Mucosa of descending colon (tissue), 3 donors: ENCODE results near the gene MAST4. TPM values are rescaled to one million over a fixed set of nuclear protein-coding genes. Genes with fewer than 3 reads are reported as not detected.
"Not testable (repeated sequence)": the region's sequence is repeated elsewhere in the genome, so short reads cannot be mapped to it uniquely, and the experiment has no call there.

Source experiments
- ATAC-seq: fragments of 200-7000 bp; cut with Tn5 transposase; one replicate; pipeline ENCODE4 v1.9.1; 2020; ENCODE audit warnings: mild to moderate bottlenecking, moderate library complexity
- DNase-seq, 3 donors: peaks; one replicate each; pipeline ENCODE4 v3.0.0-alpha.2; 2020
- H3K36me3 ChIP-seq: fragments of 200-600 bp; one replicate; pipeline ENCODE4 v1.8.0; 2021; ENCODE audit warnings: low read depth, mild to moderate bottlenecking
- H3K4me1 ChIP-seq: fragments of 200-600 bp; one replicate; pipeline ENCODE4 v1.8.0; 2021; ENCODE audit warnings: low read depth, mild to moderate bottlenecking
- H3K4me3 ChIP-seq: fragments of 200-600 bp; one replicate; pipeline ENCODE4 v1.8.0; 2021; ENCODE audit warnings: mild to moderate bottlenecking
- H3K9me3 ChIP-seq: fragments of 200-600 bp; one replicate; pipeline ENCODE4 v1.8.0; 2021; ENCODE audit warnings: mild to moderate bottlenecking
- CTCF ChIP-seq: fragments of 200-600 bp; IDR thresholded peaks from one replicate; pipeline ENCODE4 v1.8.0; 2022; ENCODE audit warnings: antibody characterized with exemption, mild to moderate bottlenecking
- intact Hi-C, 2 donors: fragments of 100-400 bp; cut with DNase I in 1 of 2; cut with micrococcal nuclease in 1 of 2; formaldehyde crosslinking; loops; one replicate each; pipeline versions ENCODE4 v1.11.0 to v1.11.1; 2022; cut with DNase I, micrococcal nuclease
- total RNA-seq, 3 donors: library from RNA; stranded (reverse); fragmentation: NEBNext Ultra II Directional in 2 of 3; extraction: Animal tissue kit (Norgen Biotek cat#: 25700) in 2 of 3; gene quantifications; one replicate each; pipeline versions ENCODE4 v1.2.1 to v1.2.4, GENCODE V29; 2021 to 2023
- donor health status: DM: no; HTN: no; CAD: no; lungs with moderate emphysema.
- donor health status: DM: no; HTN: no; CAD: no.
- donor health status: DM: no; HTN: yes; CAD: no.

Gene MAST4
- total RNA-seq, 3 donors from 2014 or later = 16.2 to 34.0 (median 22.5) TPM

GRCh38 chr5:66742896-66743247 is 146.7 kb downstream of the MAST4 start:
- Histone ChIP-seq H3K4me3 (no peak overlapping the region), H3K4me1 (peaks cover 4% of the 10 kb centered on the region), H3K9me3 (no peaks in the 10 kb centered on the region), H3K36me3 (no peaks in the 10 kb centered on the region)
- no peak for ATAC-seq
- intact Hi-C loops = no loop called here
- DNase-seq = no peak
- TF ChIP-seq CTCF = no peak

GRCh38 chr5:66743344-66743743 is 147.2 kb downstream of the MAST4 start:
- peak in 1 of 3 donors; percentile 17 for DNase-seq
- no peak for TF ChIP-seq CTCF
- no peaks in the 10 kb centered on the region for H3K9me3 ChIP-seq
- intact Hi-C loops = no loop called here
- no peak overlapping the region for H3K4me3 ChIP-seq
- H3K36me3 ChIP-seq = no peaks in the 10 kb centered on the region
- peaks cover 4% of the 10 kb centered on the region for H3K4me1 ChIP-seq
- no peak for ATAC-seq

- no peak overlapping the region for H3K4me3 ChIP-seq
- intact Hi-C loops = no loop called here
- ATAC-seq (no peak), DNase-seq (no peak)
- peaks cover 4% of the 10 kb centered on the region for H3K4me1 ChIP-seq
- H3K9me3 ChIP-seq = no peaks in the 10 kb centered on the region
- TF ChIP-seq CTCF = no peak
- H3K36me3 ChIP-seq = no peaks in the 10 kb centered on the region
Measured at GRCh38 chr5:66744040-66744439, 147.8 kb downstream of the MAST4 start.

GRCh38 chr5:66745297-66745696 is 149.1 kb downstream of the MAST4 start:
- Histone ChIP-seq H3K4me1 (peaks cover 4% of the 10 kb centered on the region), H3K36me3 (no peaks in the 10 kb centered on the region), H3K9me3 (no peaks in the 10 kb centered on the region), H3K4me3 (no peak overlapping the region)
- no peak for TF ChIP-seq CTCF
- intact Hi-C loops = no loop called here
- no peak for ATAC-seq
- no peak for DNase-seq

- H3K4me1 ChIP-seq = no peaks in the 10 kb centered on the region
- ATAC-seq (no peak), DNase-seq (no peak)
Measured at GRCh38 chr5:66747607-66748006, 151.4 kb downstream of the MAST4 start.

GRCh38 chr5:66752668-66753067 is 156.5 kb downstream of the MAST4 start:
- H3K4me3 ChIP-seq, intact Hi-C loops, H3K36me3 ChIP-seq, H3K9me3 ChIP-seq, DNase-seq, ATAC-seq, H3K4me1 ChIP-seq: not testable (repeated sequence)

More at GRCh38 chr5:66747607-66748006, 151.4 kb downstream of the MAST4 start:
- H3K4me3 ChIP-seq = no peak overlapping the region
- TF ChIP-seq CTCF = no peak
- no peaks in the 10 kb centered on the region for H3K36me3 ChIP-seq
- no peaks in the 10 kb centered on the region for H3K9me3 ChIP-seq
- intact Hi-C loops = no loop called here
